Measurements from ENCODE around the gene METTL3.
"Not testable (repeated sequence)": the region's sequence is repeated elsewhere in the genome, so short reads cannot be mapped to it uniquely, and the experiment has no call there.

The METTL3 gene

GRCh38 chr14:21510735-21511657, at the start of gene METTL3:
METTL3 (minus strand) TSS chr14:21511340; CDS start chr14:21511223, 117 bp downstream.
- DNase-seq, result peak; percentile 93 to 96

GRCh38 chr14:21558703-21559170, 47.6 kb upstream of the METTL3 start:
- DNase-seq, result no peak

DNA sequence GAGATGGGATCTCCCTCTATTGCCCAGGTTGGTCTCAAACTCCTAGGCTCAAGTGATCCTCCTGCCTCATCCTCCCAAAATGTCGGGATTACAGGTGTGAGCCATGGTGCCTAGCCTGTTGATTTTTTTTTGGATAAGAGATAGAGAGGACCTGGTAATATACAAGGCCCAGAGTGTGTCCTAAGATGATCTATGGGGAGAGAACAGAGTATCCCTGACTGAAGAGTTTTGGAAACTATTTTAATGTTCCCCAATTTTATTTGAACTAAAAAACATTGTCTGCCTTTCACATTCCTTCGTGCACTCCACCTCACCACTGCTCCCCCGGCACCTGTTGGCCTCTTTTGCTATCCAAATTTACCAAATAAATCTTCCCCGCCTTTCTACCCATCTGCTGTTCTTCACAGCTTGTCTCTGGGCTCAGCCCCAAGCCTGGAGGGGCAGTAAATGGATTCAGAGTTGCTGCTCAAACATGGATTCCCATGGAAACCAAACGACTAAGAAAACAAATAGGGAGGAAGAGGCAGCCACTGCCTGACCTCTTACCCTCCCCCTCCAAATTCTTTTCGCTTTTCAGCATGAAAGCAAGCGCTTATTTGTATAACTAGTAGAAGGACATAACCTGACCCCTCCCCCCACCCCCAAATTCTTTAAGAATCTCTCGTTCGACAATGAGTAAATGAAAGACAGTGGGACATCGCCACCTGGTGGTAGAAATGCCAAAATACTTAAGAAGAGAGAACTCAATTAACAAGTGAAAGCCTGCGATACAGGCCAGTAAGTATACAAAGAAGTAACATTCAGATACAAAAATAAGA, 46.2 kb upstream of the METTL3 start:
- DNase-seq, result peak; percentile 13 to 72

DNA sequence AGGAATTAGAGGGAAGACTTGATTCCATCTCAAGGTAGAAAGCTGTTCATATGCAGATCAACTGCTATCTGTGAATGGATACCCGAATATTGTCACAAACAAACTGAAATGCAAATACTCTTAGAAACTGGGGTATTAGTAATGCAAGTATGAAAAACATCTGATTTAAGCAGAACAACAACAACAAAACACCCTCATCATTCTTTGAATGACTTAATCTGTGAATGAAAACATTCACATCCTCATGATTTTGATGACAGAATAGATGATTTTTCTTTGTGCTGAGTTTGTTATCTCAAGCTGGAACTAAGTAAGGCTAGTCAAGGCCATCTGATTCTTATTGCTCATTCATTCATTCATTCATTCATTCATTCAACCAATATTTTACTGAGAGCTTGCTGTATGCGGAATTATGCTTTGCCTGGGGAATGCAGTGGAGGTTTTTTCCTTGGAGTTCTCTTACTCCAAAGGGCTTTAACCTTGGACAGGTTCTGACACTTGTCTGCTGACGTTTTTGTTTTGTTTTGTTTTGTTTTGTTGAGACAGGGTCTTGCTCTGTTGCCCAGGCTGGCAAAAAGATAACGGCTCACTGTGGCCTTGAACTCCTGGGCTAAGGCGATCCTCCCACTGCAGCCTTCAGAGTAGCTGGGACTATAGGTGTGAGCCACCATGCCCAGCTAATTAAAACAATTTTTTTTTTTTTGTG, 45.4 kb upstream of the METTL3 start:
- no peak for DNase-seq

DNA sequence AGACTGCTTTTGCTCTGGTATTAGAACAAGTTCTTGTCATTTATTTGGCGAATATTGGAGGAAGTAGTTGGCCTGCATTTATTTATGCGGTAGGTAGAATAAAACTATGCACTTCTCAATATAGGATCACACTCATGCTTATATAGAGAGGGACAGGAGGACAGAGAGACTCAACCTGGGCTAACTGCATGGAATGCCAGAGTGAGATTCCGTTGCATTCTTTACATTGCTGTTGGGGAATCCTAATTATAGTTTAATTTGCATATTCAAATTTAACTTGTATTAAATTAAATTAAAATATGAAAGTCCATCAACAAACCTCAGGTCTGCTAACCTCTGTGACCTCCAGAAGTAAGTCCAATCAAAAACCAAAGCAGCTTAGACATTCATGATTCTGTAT, 42.1 kb upstream of the METTL3 start:
- no peak for DNase-seq

DNA sequence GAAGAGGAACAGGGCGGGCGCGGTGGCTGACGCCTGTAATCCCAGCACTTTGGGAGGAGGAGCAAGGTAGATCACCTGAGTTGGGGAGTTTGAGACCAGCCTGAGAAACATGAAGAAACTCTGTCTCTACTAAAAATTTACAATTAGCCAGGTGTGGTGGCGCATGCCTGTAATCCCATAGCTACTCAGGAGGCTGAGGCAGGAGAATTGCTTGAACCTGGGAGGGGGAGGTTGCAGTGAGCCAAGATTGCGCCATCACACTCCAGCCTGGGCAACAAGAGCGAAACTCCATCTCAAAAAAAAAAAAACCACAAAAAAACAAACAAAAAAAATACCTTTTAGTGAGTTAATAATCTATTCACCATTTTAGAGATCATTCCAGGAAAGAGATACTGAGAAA, 33.4 kb upstream of the METTL3 start:
- DNase-seq, result not testable (repeated sequence)

DNA sequence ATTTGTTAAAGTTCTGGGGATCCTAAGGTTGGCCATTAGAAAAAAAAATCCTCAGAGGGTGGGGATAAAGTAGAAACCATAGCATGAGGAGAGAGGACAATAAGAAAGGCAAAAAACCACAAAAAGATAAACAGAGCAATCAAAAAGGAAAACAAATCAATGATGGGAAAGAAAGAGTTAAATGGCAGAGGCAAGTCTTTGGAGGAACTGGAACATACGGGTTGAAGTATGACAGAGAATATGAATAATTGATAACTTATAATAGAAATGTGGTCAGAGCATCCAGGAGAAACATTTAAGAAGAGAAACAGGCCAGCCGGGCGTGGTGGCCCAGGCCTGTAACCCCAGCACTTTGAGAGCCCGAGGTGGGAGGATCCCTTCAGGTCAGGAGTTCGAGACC, 32.8 kb upstream of the METTL3 start:
- no peak for DNase-seq

GRCh38 chr14:21543521-21543960, 32.4 kb upstream of the METTL3 start:
- no peak for DNase-seq

DNA sequence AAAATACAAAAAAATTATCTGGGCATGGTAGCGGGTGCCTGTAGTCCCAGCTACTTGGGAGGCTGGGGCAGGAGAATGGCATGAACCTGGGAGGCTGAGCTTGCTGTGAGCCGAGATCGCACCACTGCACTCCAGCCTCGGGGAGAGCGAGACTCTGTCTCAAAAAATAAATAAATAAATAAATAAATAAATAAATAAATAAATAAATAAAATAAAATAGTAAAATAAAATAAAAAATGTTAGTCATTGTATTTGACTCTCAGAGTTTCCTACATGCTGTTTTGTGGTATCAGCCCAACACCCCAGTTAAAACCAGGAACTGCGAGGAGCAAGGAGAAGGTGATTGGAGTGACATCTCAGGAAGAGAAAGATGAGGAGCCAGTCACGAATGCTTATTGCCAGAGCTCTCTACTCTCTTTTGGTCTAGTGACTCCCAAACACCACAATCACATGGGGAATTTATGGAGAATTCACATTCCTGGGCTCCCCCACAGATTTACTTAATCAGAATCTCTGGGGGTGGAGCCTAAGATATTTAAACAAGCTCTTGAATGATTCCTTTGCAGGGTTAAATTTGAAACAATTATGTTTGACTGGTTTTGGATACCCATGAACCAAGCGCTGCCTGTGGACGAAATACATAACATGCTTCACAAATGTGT, 30.4 kb upstream of the METTL3 start:
- no peak for DNase-seq

DNA sequence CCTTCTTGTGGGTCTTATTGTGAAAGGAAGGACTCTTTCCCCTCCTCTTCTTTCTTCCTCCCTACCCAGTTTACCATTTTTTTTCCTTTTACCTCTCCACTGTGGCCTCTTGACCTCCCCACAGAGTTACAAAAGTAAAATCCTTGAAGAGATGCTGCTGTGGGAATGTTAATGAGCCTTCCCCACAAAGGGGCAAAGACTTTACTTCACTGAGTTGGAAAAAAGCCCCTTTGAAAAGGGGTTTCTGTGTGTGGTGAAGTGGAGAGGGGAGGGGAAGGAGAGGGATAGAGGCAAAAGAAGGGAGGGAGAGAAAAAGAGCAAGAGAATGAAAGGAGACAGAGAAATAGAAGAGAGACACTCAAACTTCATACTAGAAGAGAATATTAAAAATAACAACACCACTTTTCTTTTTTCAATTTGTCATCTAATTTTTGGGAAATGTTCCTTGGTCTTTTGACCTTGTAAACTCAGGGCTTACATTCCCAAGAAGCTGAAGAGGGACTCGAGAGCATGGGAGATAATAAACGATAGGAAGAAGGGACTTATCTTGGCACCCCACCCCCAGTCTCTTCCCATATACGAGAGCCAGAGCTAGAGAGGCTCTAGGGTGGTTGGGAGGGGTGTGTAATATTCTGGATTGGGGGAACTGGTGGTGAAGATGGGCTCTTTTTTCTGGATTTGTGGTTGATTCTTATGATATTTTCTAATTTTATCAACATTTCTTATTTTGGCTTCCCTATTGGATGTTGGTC, 28.2 kb upstream of the METTL3 start:
- no peak for DNase-seq

GRCh38 chr14:21537090-21537424, 25.9 kb upstream of the METTL3 start:
- DNase-seq, result no peak

GRCh38 chr14:21536418-21537089, 25.4 kb upstream of the METTL3 start:
- DNase-seq, result no peak

DNA sequence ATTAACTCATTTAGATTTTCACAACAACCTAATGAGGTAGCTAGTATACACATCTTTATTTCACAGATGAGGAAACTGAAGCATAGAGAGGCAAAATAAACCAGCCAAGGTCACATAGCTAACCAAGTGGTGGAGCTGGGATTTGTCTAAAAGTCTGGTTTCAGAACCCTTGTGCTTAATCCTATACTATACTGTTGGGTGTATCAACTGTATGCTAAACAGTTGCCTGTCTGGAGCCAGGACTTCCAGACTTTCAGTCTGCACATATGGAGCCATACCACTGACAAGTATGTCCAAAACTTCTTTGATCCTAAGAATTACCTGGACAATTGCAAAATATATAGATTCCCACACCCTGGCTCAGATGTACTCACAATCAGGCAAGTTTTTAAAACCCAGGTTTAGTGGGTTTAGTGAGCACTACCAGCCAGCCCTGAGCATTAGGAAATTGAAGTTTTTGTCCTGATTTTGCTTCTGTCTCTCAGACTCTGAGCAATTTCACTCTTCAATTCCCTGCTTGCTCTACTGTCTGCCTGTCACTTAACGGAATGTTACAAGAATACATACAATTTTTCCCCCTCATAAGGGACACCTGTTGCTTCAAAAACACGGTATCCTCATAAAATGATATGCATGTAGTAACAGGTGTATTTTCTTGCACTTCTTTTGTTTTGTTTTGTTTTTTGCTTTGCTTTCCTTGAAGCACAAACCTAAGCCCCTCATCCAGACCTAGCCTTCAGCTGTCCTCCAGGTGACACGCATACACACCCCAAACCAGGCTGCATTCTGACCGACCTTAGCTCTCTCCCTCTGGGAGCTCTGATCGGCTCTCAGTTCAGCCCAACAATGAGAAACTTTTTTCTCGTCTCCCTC, 24.6 kb upstream of the METTL3 start:
- DNase-seq, result no peak

GRCh38 chr14:21534576-21534975, 23.4 kb upstream of the METTL3 start:
- DNase-seq, result no peak

- no peak for DNase-seq
Measured at GRCh38 chr14:21533294-21533693, 22.2 kb upstream of the METTL3 start.

DNA sequence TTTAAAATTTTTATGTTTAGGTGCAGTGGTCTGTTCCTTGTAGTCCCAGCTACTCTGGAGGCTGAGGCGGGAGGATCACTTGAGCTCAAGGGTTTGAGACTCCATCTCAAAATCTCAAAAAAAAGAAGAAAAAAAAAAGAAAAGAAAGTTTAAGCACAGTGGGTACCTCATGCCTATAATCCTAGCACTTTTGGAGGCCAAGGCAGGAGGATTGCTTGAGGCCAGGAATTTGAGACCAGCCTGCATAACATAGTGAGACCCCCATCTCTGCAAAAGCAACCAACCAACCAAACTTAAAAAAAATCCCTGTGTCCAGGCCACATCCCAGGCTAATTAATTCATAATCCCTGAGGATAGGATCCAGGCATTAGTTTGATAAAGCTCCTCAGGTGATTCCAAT, 18.4 kb upstream of the METTL3 start:
- DNase-seq, result no peak

- DNase-seq, result no peak
Measured at GRCh38 chr14:21528381-21529348, 17.5 kb upstream of the METTL3 start.

- no peak for DNase-seq
Measured at GRCh38 chr14:21527318-21527679, 16.2 kb upstream of the METTL3 start.
